Parathyroid adenoma (tissue), 2 donors: ENCODE results near the gene ADAMTS6.

ENCODE experiments used
- H2AFZ ChIP-seq: fragments of 300-600 bp; sonication (generic); one replicate; pipeline ENCODE4 v1.7.0; 2017; ENCODE audit warnings: antibody characterized with exemption, mild to moderate bottlenecking
- H3K27ac ChIP-seq: fragments of 300-600 bp; sonication (generic); one replicate; pipeline ENCODE4 v1.7.0; 2017
- H3K27me3 ChIP-seq: fragments of 300-600 bp; sonication (generic); one replicate; pipeline ENCODE4 v1.7.0; 2017; ENCODE audit warnings: low read length; ENCODE audit not compliant: control insufficient read depth, insufficient read depth
- H3K36me3 ChIP-seq: fragments of 300-600 bp; sonication (generic); one replicate; pipeline ENCODE4 v1.7.0; 2017; ENCODE audit warnings: low read length; ENCODE audit not compliant: control insufficient read depth, insufficient read depth
- H3K4me1 ChIP-seq: fragments of 300-600 bp; sonication (generic); one replicate; pipeline ENCODE4 v1.7.0; 2017; ENCODE audit warnings: control low read depth
- H3K4me2 ChIP-seq: fragments of 300-600 bp; sonication (generic); one replicate; pipeline ENCODE4 v1.7.0; 2017; ENCODE audit warnings: low read length
- H3K4me3 ChIP-seq: fragments of 300-600 bp; sonication (generic); one replicate; pipeline ENCODE4 v1.7.0; 2017; ENCODE audit warnings: low read depth, low read length
- H3K79me2 ChIP-seq: fragments of 300-600 bp; sonication (generic); one replicate; pipeline ENCODE4 v1.7.0; 2017; ENCODE audit warnings: control low read depth
- H3K9ac ChIP-seq: fragments of 300-600 bp; sonication (generic); one replicate; pipeline ENCODE4 v1.7.0; 2017; ENCODE audit warnings: mild to moderate bottlenecking
- H3K9me3 ChIP-seq: fragments of 300-600 bp; sonication (generic); one replicate; pipeline ENCODE4 v1.7.0; 2017; ENCODE audit warnings: low read length; ENCODE audit not compliant: control insufficient read depth
- TF ChIP-seq, protein P1 (sequence below): fragments of 300-600 bp; sonication (generic); IDR thresholded peaks from one replicate; pipeline ENCODE4 v1.7.0; 2017; ENCODE audit warnings: antibody characterized with exemption, mild to moderate bottlenecking
- donor health status: primary hyperparathyroidism.

The ADAMTS6 gene

DNA sequence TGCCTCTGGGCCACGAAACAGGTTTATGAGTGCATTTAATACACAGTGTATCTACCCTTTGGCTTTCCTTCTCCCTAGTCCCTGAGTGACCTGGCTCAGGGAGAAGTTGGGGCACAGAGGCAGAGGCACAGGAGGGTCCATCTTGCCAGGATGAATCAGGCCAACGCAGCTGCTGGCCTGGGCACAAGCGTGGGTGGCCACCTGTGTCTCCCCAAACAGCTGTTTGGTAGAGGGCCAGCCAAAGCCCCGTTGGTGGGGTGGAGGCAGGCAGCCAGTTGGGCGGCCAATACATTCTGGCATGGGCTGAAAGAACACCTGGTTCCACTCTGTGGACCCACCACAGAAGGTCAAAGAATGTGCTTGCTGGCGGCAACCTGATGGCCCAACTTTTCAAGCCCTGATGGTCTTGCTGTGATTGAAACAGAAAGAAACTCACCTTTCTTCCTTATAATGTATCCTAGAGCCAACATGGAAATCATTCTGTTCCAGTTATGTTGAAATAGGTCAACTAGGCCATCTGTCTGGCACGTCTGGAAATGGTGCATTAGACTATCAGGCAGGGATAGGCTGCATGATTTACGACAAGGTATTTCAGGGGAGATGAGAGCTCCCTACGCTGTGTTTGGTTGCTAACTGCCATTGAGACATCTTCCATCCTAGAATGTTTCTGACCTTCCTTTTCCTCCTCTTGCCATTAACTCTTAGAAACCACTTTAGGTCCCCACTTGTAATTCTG, 337.4 kb downstream of the ADAMTS6 start:
- Histone ChIP-seq H3K4me1 (no peaks in the 10 kb centered on the region), H3K27me3 (no peaks in the 10 kb centered on the region), H3K27ac (no peak overlapping the region), H3K9ac (no peak overlapping the region), H3K79me2 (no peaks in the 10 kb centered on the region), H3K9me3 (no peaks in the 10 kb centered on the region), H2AFZ (no peak overlapping the region), H3K36me3 (no peaks in the 10 kb centered on the region), H3K4me2 (no peak overlapping the region), H3K4me3 (no peak overlapping the region)
- TF ChIP-seq, protein P1, sequence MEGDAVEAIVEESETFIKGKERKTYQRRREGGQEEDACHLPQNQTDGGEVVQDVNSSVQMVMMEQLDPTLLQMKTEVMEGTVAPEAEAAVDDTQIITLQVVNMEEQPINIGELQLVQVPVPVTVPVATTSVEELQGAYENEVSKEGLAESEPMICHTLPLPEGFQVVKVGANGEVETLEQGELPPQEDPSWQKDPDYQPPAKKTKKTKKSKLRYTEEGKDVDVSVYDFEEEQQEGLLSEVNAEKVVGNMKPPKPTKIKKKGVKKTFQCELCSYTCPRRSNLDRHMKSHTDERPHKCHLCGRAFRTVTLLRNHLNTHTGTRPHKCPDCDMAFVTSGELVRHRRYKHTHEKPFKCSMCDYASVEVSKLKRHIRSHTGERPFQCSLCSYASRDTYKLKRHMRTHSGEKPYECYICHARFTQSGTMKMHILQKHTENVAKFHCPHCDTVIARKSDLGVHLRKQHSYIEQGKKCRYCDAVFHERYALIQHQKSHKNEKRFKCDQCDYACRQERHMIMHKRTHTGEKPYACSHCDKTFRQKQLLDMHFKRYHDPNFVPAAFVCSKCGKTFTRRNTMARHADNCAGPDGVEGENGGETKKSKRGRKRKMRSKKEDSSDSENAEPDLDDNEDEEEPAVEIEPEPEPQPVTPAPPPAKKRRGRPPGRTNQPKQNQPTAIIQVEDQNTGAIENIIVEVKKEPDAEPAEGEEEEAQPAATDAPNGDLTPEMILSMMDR: no peak

- Histone ChIP-seq H3K4me1 (no peaks in the 10 kb centered on the region), H3K4me2 (no peak overlapping the region), H3K9ac (no peak overlapping the region), H3K27me3 (no peaks in the 10 kb centered on the region), H3K9me3 (no peaks in the 10 kb centered on the region), H3K79me2 (no peaks in the 10 kb centered on the region), H3K36me3 (no peaks in the 10 kb centered on the region), H3K4me3 (no peak overlapping the region), H3K27ac (no peak overlapping the region), H2AFZ (no peak overlapping the region)
- TF ChIP-seq, protein P1: no peak
Observed at GRCh38 chr5:65142511-65143011, 339.2 kb downstream of the ADAMTS6 start.

- H3K36me3 ChIP-seq: no peaks in the 10 kb centered on the region
- H3K9me3 ChIP-seq: no peaks in the 10 kb centered on the region
- no peak overlapping the region for H2AFZ ChIP-seq
- no peak overlapping the region for H3K4me2 ChIP-seq
- no peak overlapping the region for H3K9ac ChIP-seq
- TF ChIP-seq, protein P1: no peak
- no peaks in the 10 kb centered on the region for H3K79me2 ChIP-seq
- H3K27ac ChIP-seq: no peak overlapping the region
- H3K4me1 ChIP-seq: no peaks in the 10 kb centered on the region
- H3K27me3 ChIP-seq: no peaks in the 10 kb centered on the region
- no peak overlapping the region for H3K4me3 ChIP-seq
Observed at GRCh38 chr5:65142016-65142415, 339.7 kb downstream of the ADAMTS6 start.

- no peak overlapping the region for H3K4me2 ChIP-seq
- no peaks in the 10 kb centered on the region for H3K79me2 ChIP-seq
- TF ChIP-seq, protein P1: no peak
- H3K27ac ChIP-seq: no peak overlapping the region
- no peaks in the 10 kb centered on the region for H3K4me1 ChIP-seq
- no peak overlapping the region for H2AFZ ChIP-seq
- no peaks in the 10 kb centered on the region for H3K27me3 ChIP-seq
- no peaks in the 10 kb centered on the region for H3K36me3 ChIP-seq
- H3K4me3 ChIP-seq: no peak overlapping the region
- no peaks in the 10 kb centered on the region for H3K9me3 ChIP-seq
- no peak overlapping the region for H3K9ac ChIP-seq
Observed at GRCh38 chr5:65141493-65141892, 340.2 kb downstream of the ADAMTS6 start.

- Histone ChIP-seq H3K4me1 (no peaks in the 10 kb centered on the region), H3K4me2 (no peak overlapping the region), H3K36me3 (no peaks in the 10 kb centered on the region), H3K4me3 (no peak overlapping the region), H2AFZ (no peak overlapping the region), H3K9ac (no peak overlapping the region), H3K27me3 (no peaks in the 10 kb centered on the region), H3K27ac (no peak overlapping the region), H3K79me2 (no peaks in the 10 kb centered on the region), H3K9me3 (no peaks in the 10 kb centered on the region)
- TF ChIP-seq, protein P1: no peak
Observed at GRCh38 chr5:65137631-65138030, 344.1 kb downstream of the ADAMTS6 start.
